HG03571 (cell line): ENCODE results near the gene SUSD2.
"Not testable (repeated sequence)": the region's sequence is repeated elsewhere in the genome, so short reads cannot be mapped to it uniquely, and the experiment has no call there.

ENCODE experiments used
- ATAC-seq: cut with Tn5 transposase; IDR thresholded peaks from one replicate; pipeline ENCODE4 v1.9.1; 2021; ENCODE audit not compliant: unreplicated experiment

SUSD2 gene

GRCh38 chr22:24210409-24210808 lies 29.1 kb downstream of the SUSD2 start:
- not testable (repeated sequence) for ATAC-seq

GRCh38 chr22:24211716-24212115 lies 30.4 kb downstream of the SUSD2 start:
- ATAC-seq, result not testable (repeated sequence)

- not testable (repeated sequence) for ATAC-seq
These were observed 31.8 kb downstream of the SUSD2 start for GRCh38 chr22:24213111-24213510.

GRCh38 chr22:24214467-24215285 lies 33.4 kb downstream of the SUSD2 start:
- ATAC-seq, result no peak

- ATAC-seq, result no peak
These were observed 35.4 kb downstream of the SUSD2 start for GRCh38 chr22:24216541-24217209.

GRCh38 chr22:24217384-24217783 lies 36.1 kb downstream of the SUSD2 start:
- no peak for ATAC-seq

- no peak for ATAC-seq
These were observed 38.5 kb downstream of the SUSD2 start for GRCh38 chr22:24219750-24220149.

- no peak for ATAC-seq
These were observed 43.2 kb downstream of the SUSD2 start for GRCh38 chr22:24224468-24224867.

GRCh38 chr22:24225044-24225601 lies 43.8 kb downstream of the SUSD2 start:
- ATAC-seq, result no peak

- ATAC-seq, result no peak
These were observed 44.7 kb downstream of the SUSD2 start for GRCh38 chr22:24225951-24226350.

- no peak for ATAC-seq
These were observed 49.8 kb downstream of the SUSD2 start for GRCh38 chr22:24230911-24231656.

- ATAC-seq, result no peak
These were observed 50.4 kb downstream of the SUSD2 start for GRCh38 chr22:24231706-24232105.

GRCh38 chr22:24232124-24232523 lies 50.8 kb downstream of the SUSD2 start:
- ATAC-seq, result no peak

- no peak for ATAC-seq
These were observed 51.4 kb downstream of the SUSD2 start for GRCh38 chr22:24232725-24233124.

GRCh38 chr22:24233235-24233634 lies 51.9 kb downstream of the SUSD2 start:
- no peak for ATAC-seq

GRCh38 chr22:24233816-24234215 lies 52.5 kb downstream of the SUSD2 start:
- ATAC-seq, result no peak

GRCh38 chr22:24235315-24235714 lies 54.0 kb downstream of the SUSD2 start:
- ATAC-seq, result no peak

GRCh38 chr22:24236656-24237055 lies 55.4 kb downstream of the SUSD2 start:
- no peak for ATAC-seq

- ATAC-seq, result not testable (repeated sequence)
These were observed 56.9 kb downstream of the SUSD2 start for GRCh38 chr22:24238101-24238694.
